PFSK-1 (cell line): ENCODE measurements around the gene MRPL33.

Experiments used
- FOXP2 ChIP-seq: optimal IDR thresholded peaks from 2 replicates; pipeline ENCODE3; 2011; ENCODE audit warnings: borderline replicate concordance, control low read depth, inconsistent platforms; ENCODE audit not compliant: insufficient read depth; ENCODE audit errors: extremely low read length, extremely low read depth
- POLR2AphosphoS5 ChIP-seq: IDR thresholded peaks from 2 replicates; pipeline ENCODE4 v1.6.1; 2012; ENCODE audit warnings: low read depth, mild to moderate bottlenecking, control low read depth, low read length, moderate library complexity
- REST ChIP-seq, 2 experiments: IDR thresholded peaks; 2 replicates each; pipeline versions ENCODE4 v1.6.1 to v1.8.0; 2011 to 2012; ENCODE audit warnings: low read depth in 2 of 2, low read length in 2 of 2, control low read depth in 1 of 2, inconsistent platforms in 1 of 2, mild to moderate bottlenecking in 1 of 2, moderate library complexity in 1 of 2; ENCODE audit not compliant: insufficient read depth in 1 of 2
- SIN3A ChIP-seq: IDR thresholded peaks from 2 replicates; pipeline ENCODE4 v1.6.1; 2012; ENCODE audit warnings: mild to moderate bottlenecking, low read length, moderate library complexity, borderline replicate concordance; ENCODE audit not compliant: insufficient read depth
- TAF1 ChIP-seq: IDR thresholded peaks from 2 replicates; pipeline ENCODE4 v1.6.1; 2012; ENCODE audit warnings: low read length, control low read depth, borderline replicate concordance; ENCODE audit not compliant: insufficient read depth

Gene MRPL33

DNA sequence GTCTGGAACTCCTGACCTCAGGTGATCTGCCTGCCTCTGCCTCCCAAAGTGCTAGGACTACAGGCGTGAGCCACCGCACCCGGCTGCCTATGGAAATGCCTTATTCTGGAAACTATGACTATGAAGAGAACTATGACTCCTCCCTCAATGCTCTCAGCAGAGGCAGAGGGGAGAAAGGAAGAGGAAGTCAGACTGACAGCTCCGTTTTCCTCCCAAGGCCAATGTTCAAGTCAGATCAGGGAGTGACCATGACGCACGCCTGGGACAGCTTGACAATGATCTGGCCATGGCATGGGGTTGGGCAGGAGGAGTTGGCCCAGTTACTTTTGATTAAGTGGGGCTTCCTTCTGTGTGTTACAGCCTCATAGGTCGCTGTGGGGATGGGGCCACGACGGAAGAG, 44.3 kb upstream of the MRPL33 start:
- TF ChIP-seq REST (IDR thresholded peaks at IDR 0.05; ENCODE audit: insufficient read depth in 1 of 2, low read depth in 2 of 2, low read length in 2 of 2) = no peak
- TF ChIP-seq TAF1 = no peak
- no peak for TF ChIP-seq SIN3A
- no peak for TF ChIP-seq POLR2AphosphoS5
- TF ChIP-seq FOXP2 = no peak

- TF ChIP-seq REST (IDR thresholded peaks at IDR 0.05; ENCODE audit: insufficient read depth in 1 of 2, low read depth in 2 of 2, low read length in 2 of 2) (no peak), SIN3A (no peak), POLR2AphosphoS5 (no peak), FOXP2 (no peak), TAF1 (no peak)
Observed at GRCh38 chr2:27728081-27728858, 43.2 kb upstream of the MRPL33 start.

DNA sequence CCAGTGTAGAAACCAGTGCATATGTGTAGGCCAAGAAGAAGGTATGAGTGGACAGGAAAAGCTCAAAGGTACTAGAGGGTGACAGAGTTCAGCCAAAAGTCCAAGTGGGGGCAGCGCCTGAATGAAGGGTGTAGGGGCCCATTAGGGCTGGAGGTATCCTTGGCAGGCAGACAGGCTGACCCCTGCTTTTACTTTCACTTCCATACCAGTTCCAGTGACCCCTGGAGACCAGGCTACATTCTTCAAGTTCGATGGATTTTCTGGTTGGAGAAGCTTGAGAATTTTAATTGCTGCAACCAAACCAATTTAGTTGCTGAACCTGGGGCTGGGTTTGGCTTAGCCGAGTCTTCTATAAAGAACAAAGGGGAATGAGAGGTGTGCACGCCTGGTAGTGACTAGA, 42.3 kb upstream of the MRPL33 start:
- TF ChIP-seq POLR2AphosphoS5 (no peak), FOXP2 (no peak), SIN3A (no peak), REST (IDR thresholded peaks at IDR 0.05; ENCODE audit: insufficient read depth in 1 of 2, low read depth in 2 of 2, low read length in 2 of 2) (no peak), TAF1 (no peak)

- TF ChIP-seq FOXP2 (no peak), TAF1 (no peak), REST (IDR thresholded peaks at IDR 0.05; ENCODE audit: insufficient read depth in 1 of 2, low read depth in 2 of 2, low read length in 2 of 2) (no peak), POLR2AphosphoS5 (no peak)
Observed at GRCh38 chr2:27729614-27730013, 41.9 kb upstream of the MRPL33 start.

DNA sequence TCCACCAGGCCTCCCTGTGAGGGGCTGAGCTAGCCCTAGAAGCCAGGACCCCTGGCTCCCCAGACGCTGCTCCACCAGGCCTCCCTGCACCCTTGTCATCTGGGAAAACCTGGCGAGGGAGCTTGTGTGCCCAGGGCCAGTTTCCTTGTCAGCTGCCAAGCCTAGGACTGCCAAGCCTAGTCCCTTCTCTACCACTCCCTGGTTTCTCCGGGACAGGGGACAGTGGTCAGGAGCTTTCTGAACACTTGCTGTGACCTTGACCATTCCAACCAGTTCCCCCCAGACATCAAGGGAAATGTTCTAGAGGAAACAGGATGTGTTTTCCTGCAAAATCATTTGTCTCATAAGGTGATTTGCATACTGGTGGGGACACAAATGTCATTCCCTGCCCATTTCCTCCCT, 41.3 kb upstream of the MRPL33 start:
- TF ChIP-seq TAF1 = no peak
- TF ChIP-seq POLR2AphosphoS5 = no peak
- no peak for TF ChIP-seq SIN3A
- TF ChIP-seq FOXP2 = no peak
- TF ChIP-seq REST (IDR thresholded peaks at IDR 0.05; ENCODE audit: insufficient read depth in 1 of 2, low read depth in 2 of 2, low read length in 2 of 2) = no peak
